Neural progenitor cell (in vitro differentiated cells): Measurements from ENCODE around the gene AAMP. TPM values are rescaled to one million over a fixed set of nuclear protein-coding genes. Genes with fewer than 3 reads are reported as not detected.

ENCODE experiments used
- DNase-seq: peaks from one replicate; pipeline ENCODE4 v3.0.0-alpha.2; 2016; ENCODE audit warnings: low spot score
- H2AFZ ChIP-seq: fragments of 200-600 bp; sonication (generic); replicated peaks from 2 replicates; pipeline ENCODE4 v1.6.1; 2016; ENCODE audit warnings: antibody characterized with exemption
- H3F3A ChIP-seq: fragments of 200-600 bp; sonication (generic); 2 replicates; pipeline ENCODE4 v1.6.1; 2016; ENCODE audit warnings: antibody characterized with exemption, low read depth
- H3K27ac ChIP-seq: fragments of 200-600 bp; sonication (generic); 2 replicates; pipeline ENCODE4 v1.5.1; 2016; ENCODE audit warnings: mild to moderate bottlenecking
- H3K27me3 ChIP-seq: fragments of 200-600 bp; sonication (generic); 2 replicates; pipeline ENCODE4 v1.6.1; 2016; ENCODE audit warnings: mild to moderate bottlenecking, moderate library complexity
- H3K36me3 ChIP-seq: fragments of 200-600 bp; sonication (generic); 2 replicates; pipeline ENCODE4 v1.5.1; 2016
- H3K4me1 ChIP-seq: fragments of 200-600 bp; sonication (generic); 2 replicates; pipeline ENCODE4 v1.6.1; 2016; ENCODE audit warnings: mixed run types
- H3K4me2 ChIP-seq: fragments of 200-600 bp; sonication (generic); 2 replicates; pipeline ENCODE4 v1.6.1; 2016
- H3K4me3 ChIP-seq: fragments of 200-600 bp; sonication (generic); 2 replicates; pipeline ENCODE4 v1.5.1; 2016
- H3K79me2 ChIP-seq: fragments of 200-600 bp; sonication (generic); 2 replicates; pipeline ENCODE4 v1.6.1; 2016; ENCODE audit warnings: low read depth
- H3K9ac ChIP-seq: fragments of 200-600 bp; sonication (generic); 2 replicates; pipeline ENCODE4 v1.6.1; 2016
- H3K9me3 ChIP-seq: fragments of 200-600 bp; sonication (generic); 2 replicates; pipeline ENCODE4 v1.5.1; 2016; ENCODE audit warnings: low read depth
- H4K20me1 ChIP-seq: fragments of 200-600 bp; sonication (generic); 2 replicates; pipeline ENCODE4 v1.6.1; 2016; ENCODE audit warnings: low read depth
- H3K27ac Mint-ChIP-seq: 3 replicates; pipeline ENCODE4 v1.8.0; 2021; ENCODE audit warnings: mixed read lengths
- H3K27me3 Mint-ChIP-seq: 2 replicates; pipeline ENCODE4 v1.8.0; 2022; ENCODE audit warnings: low read depth, mild to moderate bottlenecking, inconsistent platforms, moderate library complexity, mixed read lengths; ENCODE audit not compliant: insufficient read depth
- H3K36me3 Mint-ChIP-seq: 3 replicates; pipeline ENCODE4 v1.8.0; 2021; ENCODE audit warnings: mixed read lengths
- H3K4me1 Mint-ChIP-seq: 3 replicates; pipeline ENCODE4 v1.8.0; 2021; ENCODE audit warnings: mixed read lengths
- H3K4me3 Mint-ChIP-seq: 3 replicates; pipeline ENCODE4 v1.8.0; 2021; ENCODE audit warnings: mild to moderate bottlenecking, moderate library complexity, mixed read lengths
- H3K9me3 Mint-ChIP-seq: 3 replicates; pipeline ENCODE4 v1.8.0; 2020; ENCODE audit warnings: mixed read lengths
- CTCF ChIP-seq: fragments of 200-600 bp; sonication (generic); IDR thresholded peaks from 2 replicates; pipeline ENCODE4 v1.5.1; 2017; ENCODE audit warnings: antibody characterized with exemption, mild to moderate bottlenecking
- EZH2 ChIP-seq: fragments of 200-600 bp; sonication (generic); IDR thresholded peaks from 2 replicates; pipeline ENCODE4 v1.6.1; 2017; ENCODE audit warnings: antibody characterized with exemption, mild to moderate bottlenecking, moderate library complexity
- EZH2phosphoT487 ChIP-seq: fragments of 200-600 bp; sonication (generic); IDR thresholded peaks from 2 replicates; pipeline ENCODE4 v1.6.1; 2017; ENCODE audit warnings: antibody characterized with exemption
- total RNA-seq: library from RNA; depleted of rRNA; stranded (reverse); fragments of >200 nt; gene quantifications from 2 replicates; pipeline ENCODE4 v1.2.3, GENCODE V29; 2015; ENCODE audit warnings: low replicate concordance

AAMP gene
- total RNA-seq, 1 donor from 2014 or later, result 90.4 TPM

GRCh38 chr2:218253232-218253625, 16.7 kb downstream of the AAMP start:
- Histone ChIP-seq H3K79me2 (no peaks in the 10 kb centered on the region), H4K20me1 (no peaks in the 10 kb centered on the region), H3K9ac (no peak overlapping the region), H3K4me2 (no peak overlapping the region), H3K9me3 (no peaks in the 10 kb centered on the region), H3F3A (peaks cover 14% of the 10 kb centered on the region), H2AFZ (no peak overlapping the region), H3K36me3 (no peaks in the 10 kb centered on the region), H3K4me3 (no peak overlapping the region), H3K4me1 (no peaks in the 10 kb centered on the region), H3K27me3 (no peaks in the 10 kb centered on the region), H3K27ac (no peak overlapping the region)
- H3K27me3 Mint-ChIP-seq, result peaks cover 9% of the 10 kb centered on the region
- no peak overlapping the region for H3K27ac Mint-ChIP-seq
- TF ChIP-seq EZH2, result no peak
- TF ChIP-seq CTCF, result no peak
- no peak overlapping the region for H3K4me3 Mint-ChIP-seq
- no peaks in the 10 kb centered on the region for H3K4me1 Mint-ChIP-seq
- H3K36me3 Mint-ChIP-seq, result peaks cover 24% of the 10 kb centered on the region
- no peak for DNase-seq
- H3K9me3 Mint-ChIP-seq, result no peaks in the 10 kb centered on the region

GRCh38 chr2:218252509-218253231, 17.3 kb downstream of the AAMP start:
- TF ChIP-seq EZH2 (no peak), CTCF (no peak), EZH2phosphoT487 (no peak)
- no peak for DNase-seq
- Mint-ChIP-seq H3K4me3 (no peak overlapping the region), H3K27me3 (peaks cover 9% of the 10 kb centered on the region), H3K9me3 (no peaks in the 10 kb centered on the region), H3K27ac (no peak overlapping the region), H3K4me1 (no peaks in the 10 kb centered on the region), H3K36me3 (peaks cover 28% of the 10 kb centered on the region)
- no peak overlapping the region for H3K9ac ChIP-seq
- H3K4me2 ChIP-seq, result no peak overlapping the region
- no peaks in the 10 kb centered on the region for H3K9me3 ChIP-seq
- H3K27ac ChIP-seq, result no peak overlapping the region
- no peaks in the 10 kb centered on the region for H3K36me3 ChIP-seq
- no peak overlapping the region for H3K4me3 ChIP-seq
- H3K27me3 ChIP-seq, result no peaks in the 10 kb centered on the region
- H3K4me1 ChIP-seq, result no peaks in the 10 kb centered on the region
- no peak overlapping the region for H2AFZ ChIP-seq
- no peaks in the 10 kb centered on the region for H3K79me2 ChIP-seq
- peaks cover 14% of the 10 kb centered on the region for H3F3A ChIP-seq
- no peaks in the 10 kb centered on the region for H4K20me1 ChIP-seq

GRCh38 chr2:218249691-218250090, 20.2 kb downstream of the AAMP start:
- H3K27ac Mint-ChIP-seq, result no peak overlapping the region
- H3K36me3 ChIP-seq, result no peaks in the 10 kb centered on the region
- no peaks in the 10 kb centered on the region for H3K9me3 ChIP-seq
- no peak overlapping the region for H3K4me3 ChIP-seq
- TF ChIP-seq EZH2, result no peak
- TF ChIP-seq EZH2phosphoT487, result no peak
- no peak for TF ChIP-seq CTCF
- no peak overlapping the region for H3K4me2 ChIP-seq
- no peak overlapping the region for H2AFZ ChIP-seq
- no peaks in the 10 kb centered on the region for H3K79me2 ChIP-seq
- DNase-seq, result no peak
- no peaks in the 10 kb centered on the region for H3K9me3 Mint-ChIP-seq
- no peak overlapping the region for H3K27ac ChIP-seq
- no peaks in the 10 kb centered on the region for H3F3A ChIP-seq
- H3K4me1 Mint-ChIP-seq, result no peaks in the 10 kb centered on the region
- peaks cover 6% of the 10 kb centered on the region for H3K27me3 Mint-ChIP-seq
- H3K4me1 ChIP-seq, result no peaks in the 10 kb centered on the region
- H3K9ac ChIP-seq, result no peak overlapping the region
- no peaks in the 10 kb centered on the region for H3K27me3 ChIP-seq
- no peaks in the 10 kb centered on the region for H4K20me1 ChIP-seq
- H3K4me3 Mint-ChIP-seq, result no peak overlapping the region
- H3K36me3 Mint-ChIP-seq, result peaks cover 28% of the 10 kb centered on the region
